Psoas muscle (tissue), 8 donors: ENCODE results near the gene RSU1. TPM values are rescaled to one million over a fixed set of nuclear protein-coding genes. Genes with fewer than 3 reads are reported as not detected.

Experiments used
- ATAC-seq, 4 donors: fragments of 200-7000 bp; cut with Tn5 transposase; one replicate each; pipeline ENCODE4 v1.9.1; 2020; ENCODE audit warnings: moderate library complexity in 3 of 4, mild to moderate bottlenecking in 2 of 4
- DNase-seq, 2 donors: peaks; one replicate each; pipeline ENCODE4 v3.0.0-alpha.2; 2020
- H3K27ac ChIP-seq: fragments of 200-600 bp; one replicate; pipeline ENCODE4 v1.8.0; 2022
- H3K27me3 ChIP-seq, 3 donors: fragments of 200-600 bp in 1 of 3; one replicate each; pipeline versions ENCODE4 v1.6.1 to v1.8.0; 2013 to 2022; ENCODE audit warnings: low read length in 2 of 3, mild to moderate bottlenecking in 2 of 3, moderate library complexity in 1 of 3; ENCODE audit not compliant: insufficient read depth in 3 of 3
- H3K36me3 ChIP-seq, 2 donors: fragments of 200-600 bp in 1 of 2; one replicate each; pipeline versions ENCODE4 v1.6.1 to v1.8.0; 2013 to 2022; ENCODE audit warnings: low read depth in 1 of 2, mild to moderate bottlenecking in 1 of 2, moderate library complexity in 1 of 2; ENCODE audit not compliant: insufficient read depth in 1 of 2
- H3K4me1 ChIP-seq: fragments of 200-600 bp; one replicate; pipeline ENCODE4 v1.8.0; 2022
- H3K4me3 ChIP-seq: fragments of 200-600 bp; one replicate; pipeline ENCODE4 v1.8.0; 2022; ENCODE audit warnings: mild to moderate bottlenecking
- H3K9me3 ChIP-seq: fragments of 200-600 bp; one replicate; pipeline ENCODE4 v1.8.0; 2022
- CTCF ChIP-seq: fragments of 200-600 bp; IDR thresholded peaks from one replicate; pipeline ENCODE4 v1.8.0; 2022; ENCODE audit warnings: antibody characterized with exemption
- WGBS, 3 donors: extraction: QIAGEN DNeasy Blood & Tissue Kit; methylation state at CpG; one replicate each; pipeline versions ENCODE4 v1.1.6 to v1.1.7; 2013; 5-methylcytosine and 5-hydroxymethylcytosine counted together
- intact Hi-C, 2 donors: fragments of 100-400 bp; cut with DNase I; formaldehyde crosslinking; loops; one replicate each; pipeline versions ENCODE4 v1.11.0 to v1.14.2; 2022
- polyA plus RNA-seq, 3 donors: library from polyadenylated mRNA; stranded (reverse); fragments of 200-250 nt; gene quantifications; one replicate each; pipeline ENCODE4 v1.2.3, GENCODE V29; 2013
- total RNA-seq, 4 donors: library from RNA; stranded (reverse); fragmentation: NEBNext Ultra II Directional in 2 of 4; extraction: Animal tissue kit (Norgen Biotek cat#: 25700) in 2 of 4; gene quantifications; one replicate each; pipeline versions ENCODE4 v1.2.1 to v1.2.4, GENCODE V29; 2021 to 2023
- donor health status: healthy with polysubstance abuse.
- donor health status: DM: no; HTN: no; CAD: no; lungs with moderate emphysema.
- donor health status: Bipolar disorder and iron deficiency.
- donor health status: healthy.
- donor health status: DM: yes; HTN: yes; CAD: no.
- donor health status: DM: no; HTN: no; CAD: no.
- donor health status: DM: no; HTN: no; CAD: no.
- donor health status: DM: yes; HTN: yes; CAD: no.

The RSU1 gene
- total and polyA plus RNA-seq, 7 donors: 19.7 to 43.2 (median 29.0) TPM

- no peak for ATAC-seq
- no peak for TF ChIP-seq CTCF
- Histone ChIP-seq H3K36me3 (no peaks in the 10 kb centered on the region), H3K27ac (no peak overlapping the region), H3K9me3 (no peaks in the 10 kb centered on the region), H3K27me3 (no peaks in the 10 kb centered on the region), H3K4me1 (peaks cover 8% of the 10 kb centered on the region), H3K4me3 (no peak overlapping the region)
- DNase-seq: no peak
- WGBS, 3 donors: 67 to 78% (median 70%) methylated on average over 7 of the region's 7 CpGs
- intact Hi-C loops: no loop called here
Measured at GRCh38 chr10:16789261-16789660, 28.0 kb downstream of the RSU1 start.

- 85 to 91% (median 90%) methylated on average over 3 of the region's 3 CpGs for WGBS, 3 donors
- no peaks in the 10 kb centered on the region for H3K36me3 ChIP-seq
- H3K9me3 ChIP-seq: no peaks in the 10 kb centered on the region
- no peak overlapping the region for H3K4me3 ChIP-seq
- peaks cover 8% of the 10 kb centered on the region for H3K4me1 ChIP-seq
- intact Hi-C loops: no loop called here
- H3K27me3 ChIP-seq: no peaks in the 10 kb centered on the region
- no peak for DNase-seq
- TF ChIP-seq CTCF: no peak
- no peak overlapping the region for H3K27ac ChIP-seq
- ATAC-seq: no peak
Measured at GRCh38 chr10:16788778-16789177, 28.4 kb downstream of the RSU1 start.

GRCh38 chr10:16788125-16788524 is 29.1 kb downstream of the RSU1 start:
- no peak for ATAC-seq
- H3K4me3 ChIP-seq: no peak overlapping the region
- H3K4me1 ChIP-seq: peaks cover 8% of the 10 kb centered on the region
- DNase-seq: no peak
- no peak overlapping the region for H3K27ac ChIP-seq
- H3K9me3 ChIP-seq: no peaks in the 10 kb centered on the region
- 88 to 95% (median 90%) methylated on average over 6 of the region's 6 CpGs for WGBS, 3 donors
- no peak for TF ChIP-seq CTCF
- H3K27me3 ChIP-seq: no peaks in the 10 kb centered on the region
- H3K36me3 ChIP-seq: no peaks in the 10 kb centered on the region
- intact Hi-C loops: no loop called here

- no peak for ATAC-seq
- WGBS, 3 donors: 95 to 98% (median 97%) methylated on average over 12 of the region's 12 CpGs
- H3K4me1 ChIP-seq: peaks cover 7% of the 10 kb centered on the region
Measured at GRCh38 chr10:16787361-16787791, 29.8 kb downstream of the RSU1 start.

More at GRCh38 chr10:16787361-16787791, 29.8 kb downstream of the RSU1 start:
- no peak overlapping the region for H3K4me3 ChIP-seq
- TF ChIP-seq CTCF: no peak
- no peaks in the 10 kb centered on the region for H3K27me3 ChIP-seq
- H3K36me3 ChIP-seq: no peaks in the 10 kb centered on the region
- H3K9me3 ChIP-seq: no peaks in the 10 kb centered on the region
- H3K27ac ChIP-seq: no peak overlapping the region
- no peak for DNase-seq
- intact Hi-C loops: no loop called here
